Measurements from ENCODE around the gene FBF1. TPM values are rescaled to one million over a fixed set of nuclear protein-coding genes. Genes with fewer than 3 reads are reported as not detected.

Gene FBF1
- polyA plus RNA-seq, 1 experiment = 2.5 TPM

DNA sequence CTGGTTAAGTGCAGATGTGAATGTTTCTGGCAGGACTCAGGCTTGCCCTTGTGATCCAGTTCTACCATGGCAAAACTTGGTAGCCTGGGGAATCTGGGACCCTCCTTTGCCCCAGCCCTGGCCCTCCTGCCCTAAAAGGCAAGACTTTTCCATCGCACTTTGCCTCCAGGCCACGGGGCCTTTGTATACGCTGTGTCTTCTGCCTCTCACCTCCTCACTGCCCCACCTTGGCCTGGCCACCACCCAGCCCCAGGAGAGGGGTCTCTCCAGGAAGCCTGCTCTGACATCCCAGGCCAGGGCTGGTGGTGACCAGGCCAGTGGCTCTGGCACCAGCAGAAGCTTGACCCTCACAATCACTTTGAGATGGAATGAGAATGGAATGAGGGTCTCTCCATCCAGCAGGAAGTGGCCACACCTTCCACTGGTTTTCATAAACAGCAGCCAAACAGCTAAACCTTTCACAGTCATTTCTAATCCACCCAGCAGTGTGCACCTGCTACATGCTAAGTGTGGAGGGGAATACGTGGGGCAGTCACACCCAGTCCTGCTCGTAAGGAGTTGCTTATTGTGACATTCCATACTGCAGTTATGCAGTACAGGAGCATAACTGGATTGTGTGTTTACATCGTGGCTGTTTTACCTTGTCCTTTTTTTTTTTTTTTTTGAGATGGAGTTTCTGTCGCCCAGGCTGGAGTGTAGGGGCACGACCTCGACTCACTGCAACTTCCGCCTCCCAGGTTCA lies 34.5 kb downstream of the FBF1 start:
- no peak for DNase-seq (ENCODE audit: low read depth, low spot score)
- CTCF ChIA-PET = interaction anchor here (0.5 to 4.5 kb wide), 8 partner anchors 9 to 393 kb away, joined by 3 to 46 read pairs (median 4); partner anchors contain the start of genes CDK3 and TRIM65
- Histone ChIP-seq H3K27ac (ENCODE audit: low read depth, low read length) (no peak overlapping the region), H3K4me3 (ENCODE audit: low read depth, low read length) (no peak overlapping the region), H3K27me3 (ENCODE audit: control insufficient read depth, insufficient read depth, low read length) (no peaks in the 10 kb centered on the region), H3K9me3 (ENCODE audit: control insufficient read depth, insufficient read depth, low read length) (no peaks in the 10 kb centered on the region; the same call in 1 of the 2 replicates)
- POLR2A ChIA-PET = interaction anchor here (0.6 to 2.8 kb wide), 4 partner anchors 10 to 101 kb away, joined by 5 to 9 read pairs (median 8); partner anchors contain the start of gene TRIM65
- TF ChIP-seq, protein P1, sequence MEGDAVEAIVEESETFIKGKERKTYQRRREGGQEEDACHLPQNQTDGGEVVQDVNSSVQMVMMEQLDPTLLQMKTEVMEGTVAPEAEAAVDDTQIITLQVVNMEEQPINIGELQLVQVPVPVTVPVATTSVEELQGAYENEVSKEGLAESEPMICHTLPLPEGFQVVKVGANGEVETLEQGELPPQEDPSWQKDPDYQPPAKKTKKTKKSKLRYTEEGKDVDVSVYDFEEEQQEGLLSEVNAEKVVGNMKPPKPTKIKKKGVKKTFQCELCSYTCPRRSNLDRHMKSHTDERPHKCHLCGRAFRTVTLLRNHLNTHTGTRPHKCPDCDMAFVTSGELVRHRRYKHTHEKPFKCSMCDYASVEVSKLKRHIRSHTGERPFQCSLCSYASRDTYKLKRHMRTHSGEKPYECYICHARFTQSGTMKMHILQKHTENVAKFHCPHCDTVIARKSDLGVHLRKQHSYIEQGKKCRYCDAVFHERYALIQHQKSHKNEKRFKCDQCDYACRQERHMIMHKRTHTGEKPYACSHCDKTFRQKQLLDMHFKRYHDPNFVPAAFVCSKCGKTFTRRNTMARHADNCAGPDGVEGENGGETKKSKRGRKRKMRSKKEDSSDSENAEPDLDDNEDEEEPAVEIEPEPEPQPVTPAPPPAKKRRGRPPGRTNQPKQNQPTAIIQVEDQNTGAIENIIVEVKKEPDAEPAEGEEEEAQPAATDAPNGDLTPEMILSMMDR (IDR thresholded peaks at IDR 0.05; ENCODE audit: low read depth, low read length) = no peak

DNA sequence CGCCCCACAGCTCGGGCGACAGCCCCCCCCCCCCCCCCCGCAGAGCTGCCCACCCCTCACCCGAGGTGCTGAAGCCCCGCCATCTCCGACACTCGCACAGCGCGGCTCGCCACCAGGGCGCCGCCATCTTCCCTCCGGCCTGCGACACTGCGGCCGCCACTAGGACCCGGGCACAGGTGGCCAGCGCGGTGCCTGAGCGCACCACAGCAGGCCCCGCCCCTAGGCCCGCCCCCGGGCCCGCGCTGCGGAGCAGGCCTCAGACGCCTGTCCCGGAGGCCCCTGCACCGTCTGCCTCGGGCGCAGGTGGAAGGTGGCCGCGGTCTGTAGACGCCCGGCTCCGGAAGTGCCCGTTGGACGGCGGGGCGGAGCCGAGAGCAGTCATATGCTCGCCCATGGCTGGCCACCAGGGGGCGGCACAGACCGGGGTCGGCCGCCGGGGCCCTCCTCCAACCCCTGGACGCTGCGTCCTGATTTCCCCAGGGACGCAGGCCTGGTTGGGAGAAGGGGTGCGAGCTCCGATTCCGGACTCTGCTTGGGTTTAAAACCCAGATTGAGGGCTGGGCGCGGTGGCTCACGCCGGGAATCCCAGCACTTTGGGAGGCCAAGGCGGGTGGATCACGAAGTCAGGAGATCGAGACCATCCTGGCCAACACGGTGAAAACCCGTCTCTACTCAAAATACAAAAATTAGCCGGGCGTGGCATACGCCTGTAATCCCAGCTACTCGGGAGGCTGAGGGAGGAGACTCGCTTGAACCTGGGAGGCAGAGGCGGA lies 35.9 kb downstream of the FBF1 start, which contains the start of gene MRPL38:
TSS of gene MRPL38 (minus strand) at position 136 of the 773 bp plus-strand sequence. CDS start at position 127, 9 bp downstream.
- peak within 1 kb of the TSS; percentile 75 for H3K4me3 ChIP-seq (ENCODE audit: low read depth, low read length)
- peak within 1 kb of the TSS; percentile 61 for H3K27ac ChIP-seq (ENCODE audit: low read depth, low read length)
- POLR2A ChIA-PET = interaction anchor here (0.6 to 2.8 kb wide), 6 partner anchors 9 to 162 kb away, joined by 3 to 8 read pairs (median 5); partner anchors contain the start of genes ACOX1, TEN1, TRIM65 and UNK

DNA sequence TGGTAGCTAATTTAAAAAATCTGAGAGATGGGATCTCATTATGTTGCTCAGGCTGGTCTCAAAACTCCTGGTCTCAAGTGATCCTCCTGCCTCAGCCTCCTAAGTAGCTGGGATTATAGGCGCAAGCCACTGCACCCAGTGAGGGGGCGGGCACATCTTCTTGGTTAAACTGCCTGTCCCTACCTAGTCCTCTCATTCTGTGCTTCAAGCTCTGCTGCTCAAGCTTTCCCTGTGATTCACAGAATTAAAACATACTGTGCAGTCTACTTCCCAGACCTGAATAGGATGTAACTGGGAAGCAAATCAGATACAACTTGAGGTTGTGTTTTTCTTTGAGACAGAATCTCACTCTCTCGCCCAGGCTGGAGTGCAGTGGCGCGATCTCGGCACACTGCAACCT lies 38.4 kb downstream of the FBF1 start:
- no peak overlapping the region for H3K4me3 ChIP-seq (ENCODE audit: low read depth, low read length)
- CTCF ChIA-PET = interaction anchor here (0.8 to 4.5 kb wide), 3 partner anchors 12 to 101 kb away, joined by 3 to 46 read pairs (median 3); partner anchors contain the start of gene CDK3
- TF ChIP-seq, protein P1 (IDR thresholded peaks at IDR 0.05; ENCODE audit: low read depth, low read length) = no peak
- no peak overlapping the region for H3K27ac ChIP-seq (ENCODE audit: low read depth, low read length)
- POLR2A ChIA-PET = no interaction called here
- DNase-seq (ENCODE audit: low read depth, low spot score) = no peak
- H3K9me3 ChIP-seq (ENCODE audit: control insufficient read depth, insufficient read depth, low read length) = no peaks in the 10 kb centered on the region; the same call in 1 of the 2 replicates
- no peaks in the 10 kb centered on the region for H3K27me3 ChIP-seq (ENCODE audit: control insufficient read depth, insufficient read depth, low read length)

More for the DNA sequence above, 35.9 kb downstream of the FBF1 start, which contains the start of gene MRPL38:
- TF ChIP-seq, protein P1 (IDR thresholded peaks at IDR 0.05; ENCODE audit: low read depth, low read length) = peak; percentile 83
- H3K27me3 ChIP-seq (ENCODE audit: control insufficient read depth, insufficient read depth, low read length) = no peaks in the 10 kb centered on the region
- DNase-seq (ENCODE audit: low read depth, low spot score) = peak; percentile 80
- no peaks in the 10 kb centered on the region; the same call in 1 of the 2 replicates for H3K9me3 ChIP-seq (ENCODE audit: control insufficient read depth, insufficient read depth, low read length)
- CTCF ChIA-PET = interaction anchor here (0.5 to 4.5 kb wide), 21 partner anchors 9 to 267 kb away, joined by 3 to 46 read pairs (median 3); partner anchors contain the start of genes CDK3, TRIM47 and TRIM65

DNA sequence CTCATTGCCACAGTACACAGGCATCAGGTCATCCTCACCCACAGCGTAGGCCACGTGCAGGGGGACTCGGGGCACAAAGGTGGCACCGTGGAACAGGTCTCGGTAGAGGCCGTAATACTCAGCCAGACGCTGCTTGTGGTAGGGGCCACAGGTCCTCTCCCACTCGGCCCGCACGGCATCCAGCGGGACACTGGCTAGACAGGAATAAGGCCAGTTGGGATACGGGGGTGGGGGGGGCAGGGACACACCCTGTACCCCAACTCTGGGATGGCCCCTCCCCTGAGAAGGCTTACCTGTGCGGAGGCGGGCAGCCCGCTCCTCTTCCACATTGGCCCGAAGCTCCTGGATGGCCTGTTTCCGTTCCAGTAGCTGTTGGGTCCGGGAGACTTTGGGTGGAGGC lies 39.1 kb downstream of the FBF1 start:
- DNase-seq (ENCODE audit: low read depth, low spot score) = no peak
- POLR2A ChIA-PET = no interaction called here

More for the DNA sequence above, 39.1 kb downstream of the FBF1 start:
- Histone ChIP-seq H3K9me3 (ENCODE audit: control insufficient read depth, insufficient read depth, low read length) (no peaks in the 10 kb centered on the region; the same call in 1 of the 2 replicates), H3K4me3 (ENCODE audit: low read depth, low read length) (no peak overlapping the region), H3K27me3 (ENCODE audit: control insufficient read depth, insufficient read depth, low read length) (no peaks in the 10 kb centered on the region), H3K27ac (ENCODE audit: low read depth, low read length) (no peak overlapping the region)
- CTCF ChIA-PET = no interaction called here
- TF ChIP-seq, protein P1 (IDR thresholded peaks at IDR 0.05; ENCODE audit: low read depth, low read length) = no peak
